HG03571 (cell line): Measurements from ENCODE around the gene LGALS4.
"Not testable (repeated sequence)": the region's sequence is repeated elsewhere in the genome, so short reads cannot be mapped to it uniquely, and the experiment has no call there.

Experiments used
- ATAC-seq: cut with Tn5 transposase; IDR thresholded peaks from one replicate; pipeline ENCODE4 v1.9.1; 2021; ENCODE audit not compliant: unreplicated experiment

Gene LGALS4

DNA sequence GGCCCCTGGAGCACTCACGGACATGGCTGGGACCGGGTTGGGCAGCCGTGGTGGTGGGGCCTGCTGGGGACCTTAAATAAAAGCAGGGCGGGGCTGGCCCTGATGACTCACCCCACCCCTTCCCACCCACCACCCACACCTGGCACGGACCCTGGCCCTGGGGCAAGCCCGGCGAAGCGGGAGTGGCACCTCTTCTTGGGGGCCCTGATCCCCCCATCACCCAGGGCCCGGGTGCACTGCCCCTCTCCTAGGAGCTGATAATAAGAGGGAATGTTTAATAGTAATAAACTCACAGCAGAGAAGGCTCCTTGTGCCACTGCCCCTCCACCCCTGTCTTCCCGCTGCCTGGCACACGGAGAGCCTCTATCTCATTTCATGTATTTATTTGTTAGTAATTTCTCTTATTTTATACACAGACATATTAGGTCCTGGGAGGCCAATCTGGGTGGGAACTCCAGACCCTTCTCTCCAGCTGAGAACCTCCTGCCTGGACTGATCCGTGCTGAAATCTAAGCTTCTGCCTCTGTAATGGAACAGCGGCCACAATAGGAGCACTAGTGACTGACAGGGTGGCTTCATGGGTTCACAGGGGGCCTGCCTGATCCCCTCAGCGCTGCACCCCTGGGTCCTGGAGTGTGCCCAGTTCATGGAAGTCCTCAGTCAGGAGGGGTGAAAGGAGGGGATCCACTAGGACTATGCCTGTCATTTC, 39.1 kb downstream of the LGALS4 start, which contains the start of gene LGALS7:
Gene LGALS7, minus strand, starts transcription at position 49 of the 709 bp plus-strand sequence. Its CDS starts 25 bp downstream, at position 24.
- ATAC-seq: no peak

DNA sequence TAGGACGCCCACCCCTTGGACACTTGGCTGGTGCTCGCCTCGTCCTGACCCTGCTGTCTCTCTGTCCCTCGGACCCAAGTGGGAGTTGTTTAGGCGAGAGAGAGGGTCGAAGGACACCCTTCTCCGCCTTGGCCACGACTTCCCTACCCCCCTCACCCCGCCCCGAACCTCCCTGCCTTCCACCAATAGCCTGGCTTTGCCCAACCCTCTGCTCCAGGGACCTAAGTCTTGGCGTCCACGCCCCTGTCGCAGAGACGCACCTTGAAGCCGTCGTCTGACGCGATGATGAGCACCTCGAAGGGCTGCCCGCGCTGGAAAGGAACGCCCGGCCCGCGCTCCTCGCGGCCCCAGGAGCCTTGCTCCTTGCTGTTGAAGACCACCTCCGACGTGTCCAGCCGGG, 41.2 kb downstream of the LGALS4 start:
- ATAC-seq: not testable (repeated sequence)

DNA sequence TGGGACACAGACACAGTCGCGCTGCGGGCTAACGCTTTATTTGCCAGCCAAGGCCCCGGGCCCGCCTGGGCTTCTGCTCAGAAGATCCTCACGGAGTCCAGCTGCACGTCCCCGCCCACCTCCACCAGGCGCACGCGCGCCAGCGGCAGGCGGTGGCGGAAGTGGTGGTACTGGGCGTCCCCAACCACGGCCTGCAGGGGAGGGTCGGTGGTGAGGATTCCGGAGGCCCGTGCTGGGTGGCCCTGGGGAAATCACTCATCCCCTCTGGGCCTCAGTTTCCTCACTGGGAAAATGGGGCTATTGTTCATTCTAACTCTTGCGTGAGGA, 41.8 kb downstream of the LGALS4 start:
- ATAC-seq: not testable (repeated sequence)

DNA sequence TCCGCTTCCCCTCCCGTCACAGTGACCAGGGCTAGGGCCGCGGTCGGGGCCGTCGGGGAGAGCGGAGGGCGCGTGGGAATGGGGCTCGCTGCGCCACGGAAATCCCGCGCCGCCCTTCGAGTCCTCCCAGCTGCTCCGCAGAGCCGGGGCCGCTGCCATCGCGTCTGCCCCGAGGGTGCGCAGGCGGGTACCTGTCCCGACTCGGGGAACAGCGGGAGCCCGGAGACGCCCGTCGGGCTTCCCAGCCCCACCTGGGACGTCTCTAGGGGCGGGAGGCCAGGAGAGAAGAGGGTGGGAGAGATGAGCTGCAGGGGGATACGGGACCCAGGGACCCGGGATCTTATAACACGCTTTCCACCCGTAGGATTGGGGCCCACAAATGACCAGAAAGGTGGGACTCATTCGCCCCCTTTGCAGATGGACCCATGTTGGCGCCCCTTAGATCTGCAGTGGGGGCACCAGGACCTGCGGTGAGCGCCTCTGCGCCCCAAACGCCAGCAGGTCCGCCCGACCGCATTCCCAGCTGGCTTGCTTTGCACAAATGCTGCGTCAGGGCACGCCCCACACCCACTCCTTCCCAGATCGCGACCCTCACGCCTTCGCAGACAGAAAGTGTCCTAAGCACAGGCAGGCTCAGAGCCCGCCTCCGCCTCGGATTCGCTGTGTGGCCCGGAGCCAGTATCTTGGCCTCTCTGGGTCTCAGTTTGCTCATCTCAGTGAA, 42.4 kb downstream of the LGALS4 start:
- ATAC-seq: not testable (repeated sequence)

DNA sequence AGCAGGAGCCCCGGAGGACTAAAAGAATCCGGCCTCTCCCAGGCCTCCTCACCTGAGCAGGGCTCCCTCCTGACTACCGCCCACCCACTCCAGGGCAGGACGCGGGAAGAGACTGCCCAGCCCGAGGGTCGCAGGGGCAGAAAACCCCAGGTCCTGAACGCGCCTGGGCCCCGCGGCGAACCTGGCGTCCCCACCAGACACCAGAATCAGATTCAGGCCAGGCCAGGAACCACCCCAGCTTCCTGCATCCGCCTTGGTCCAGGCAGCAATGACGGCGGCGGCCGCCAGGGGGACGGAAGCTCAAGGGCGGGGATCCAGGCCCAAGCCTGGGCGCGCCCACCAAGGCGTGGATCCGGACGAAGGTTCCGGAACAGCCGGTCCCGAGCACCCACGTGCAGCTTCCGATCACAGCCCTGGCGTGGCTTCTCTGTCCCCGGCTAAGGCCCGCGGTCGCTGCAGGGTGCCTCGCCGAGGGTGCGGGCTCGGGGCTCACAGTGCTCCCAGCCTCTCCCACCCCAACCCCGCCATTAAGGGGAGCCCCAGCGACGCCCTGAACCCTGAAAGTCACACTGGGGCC, 43.0 kb downstream of the LGALS4 start:
- ATAC-seq: peak; percentile 64

DNA sequence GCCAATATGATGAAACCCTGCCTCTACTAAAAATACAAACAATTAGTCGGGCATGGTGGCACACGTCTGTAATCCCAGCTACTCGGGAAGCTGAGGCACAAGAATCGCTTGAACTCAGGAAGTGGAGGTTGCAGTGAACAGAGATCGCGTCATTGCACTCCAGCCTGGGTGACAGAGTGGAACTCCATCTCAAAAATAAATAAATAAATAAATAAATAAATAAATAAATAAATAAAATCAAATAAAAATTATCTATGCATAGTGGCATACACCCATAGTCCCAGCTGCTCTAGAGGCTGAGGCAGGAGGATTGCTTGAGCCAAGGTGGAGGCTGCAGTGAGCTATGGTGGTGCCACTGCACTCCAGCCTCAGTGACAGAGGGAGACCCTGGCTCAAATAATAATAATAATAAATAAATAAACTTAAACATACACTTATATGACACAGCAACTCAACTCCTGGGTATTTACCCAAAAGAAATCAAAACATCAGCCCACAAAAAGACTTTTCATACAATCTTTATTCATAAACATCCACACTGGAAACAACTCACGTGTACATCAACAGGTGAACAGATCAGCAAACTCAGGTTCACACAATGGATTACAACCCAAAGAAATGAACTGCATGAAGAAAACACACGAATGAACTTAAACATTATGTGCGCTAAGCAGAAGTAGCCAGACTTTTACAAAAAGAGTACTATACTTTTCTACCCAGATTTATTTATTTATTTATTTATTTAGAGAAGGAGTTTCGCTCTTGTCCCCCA, 46.3 kb downstream of the LGALS4 start:
- no peak for ATAC-seq

DNA sequence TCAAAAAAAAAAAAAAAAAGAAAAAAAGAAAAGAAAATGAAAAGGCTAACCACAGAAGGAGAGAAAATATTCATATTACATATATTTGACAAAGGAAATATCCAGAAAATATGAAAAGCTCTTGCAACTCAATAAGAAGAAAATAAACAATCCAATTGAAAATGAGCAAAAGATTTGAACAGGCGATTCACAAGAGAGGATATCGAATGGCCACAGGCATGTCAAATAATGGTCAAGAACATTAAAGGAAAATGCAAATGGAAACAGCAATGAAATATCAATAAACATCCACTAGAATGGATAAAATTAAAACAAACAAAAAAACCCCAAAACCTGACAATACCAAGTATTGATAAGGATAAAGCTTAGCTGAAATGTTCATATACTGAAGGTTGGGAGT, 47.5 kb downstream of the LGALS4 start:
- no peak for ATAC-seq

DNA sequence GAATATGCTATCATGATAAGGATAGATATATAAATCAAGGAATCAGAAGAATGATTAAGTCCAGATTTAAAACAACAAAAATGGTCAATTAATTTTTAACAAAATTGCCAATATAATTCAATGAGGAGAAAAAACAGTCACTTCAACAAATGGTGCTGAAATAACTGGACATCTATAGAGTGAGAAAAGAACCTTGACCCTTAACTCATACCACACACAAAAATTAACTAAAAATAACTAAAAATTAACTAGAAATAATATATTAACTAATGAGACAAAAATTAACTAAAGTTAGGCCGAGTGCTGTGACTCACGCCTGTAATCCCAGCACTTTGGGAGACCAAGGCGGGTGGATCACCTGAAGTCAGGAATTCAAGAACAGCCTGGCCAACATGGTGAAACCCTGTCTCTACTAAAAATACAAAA, 48.9 kb downstream of the LGALS4 start:
- ATAC-seq: no peak

DNA sequence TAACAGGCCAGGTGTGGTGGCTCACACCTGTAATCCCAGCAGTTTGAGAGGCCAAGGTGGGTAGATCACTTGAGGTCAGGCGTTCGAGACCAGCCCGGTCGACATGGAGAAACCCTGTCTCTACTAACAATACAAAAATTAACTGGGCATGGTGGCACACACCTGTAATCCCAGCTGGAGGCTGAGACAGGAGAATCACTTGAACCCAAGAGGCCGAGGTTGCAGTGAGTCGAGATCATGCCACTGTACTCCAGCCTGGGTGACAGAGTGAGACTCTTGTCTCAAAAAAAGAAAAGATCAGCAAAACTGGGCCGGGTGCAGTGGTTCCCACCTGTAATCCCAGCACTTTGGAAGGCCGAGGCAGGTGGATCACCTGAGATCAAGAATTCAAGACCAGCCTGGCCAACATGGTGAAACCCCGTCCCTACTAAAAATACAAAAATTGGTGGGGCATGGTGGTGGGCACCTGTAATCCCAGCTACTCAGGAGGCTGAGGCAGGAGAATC, 50.8 kb downstream of the LGALS4 start:
- not testable (repeated sequence) for ATAC-seq

DNA sequence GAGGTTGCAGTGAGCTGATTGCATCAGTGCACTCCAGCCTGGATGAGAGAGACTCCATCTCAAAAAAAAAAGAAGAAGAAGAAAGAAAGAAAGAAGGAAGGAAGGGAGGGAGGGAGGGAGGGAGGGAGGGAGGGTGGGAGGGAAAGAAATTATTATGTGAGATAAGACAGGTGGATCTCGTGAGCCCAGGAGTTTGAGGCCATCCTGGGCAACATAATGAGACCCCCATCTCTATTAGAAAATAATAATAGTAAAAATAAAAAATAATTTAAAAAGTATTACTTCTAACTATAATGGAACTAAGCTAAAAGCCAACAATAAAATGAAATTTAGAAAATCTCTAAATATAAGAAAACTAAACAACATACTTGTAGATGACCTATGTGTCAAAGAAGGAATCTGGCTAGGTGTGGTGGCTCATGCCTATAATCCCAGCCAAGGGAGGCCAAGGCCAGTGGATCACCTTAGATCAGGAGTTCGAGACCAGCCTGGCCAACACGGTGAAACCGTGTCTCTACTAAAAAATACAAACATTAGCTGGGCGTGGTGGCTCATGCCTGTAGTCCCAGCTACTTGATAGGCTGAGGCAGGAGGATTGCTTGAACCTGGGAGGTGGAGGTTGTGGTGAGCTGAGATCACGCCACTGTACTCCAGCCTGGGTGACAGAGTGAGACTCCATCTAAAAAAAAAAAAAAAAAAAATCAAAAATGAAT, 51.8 kb downstream of the LGALS4 start:
- not testable (repeated sequence) for ATAC-seq

DNA sequence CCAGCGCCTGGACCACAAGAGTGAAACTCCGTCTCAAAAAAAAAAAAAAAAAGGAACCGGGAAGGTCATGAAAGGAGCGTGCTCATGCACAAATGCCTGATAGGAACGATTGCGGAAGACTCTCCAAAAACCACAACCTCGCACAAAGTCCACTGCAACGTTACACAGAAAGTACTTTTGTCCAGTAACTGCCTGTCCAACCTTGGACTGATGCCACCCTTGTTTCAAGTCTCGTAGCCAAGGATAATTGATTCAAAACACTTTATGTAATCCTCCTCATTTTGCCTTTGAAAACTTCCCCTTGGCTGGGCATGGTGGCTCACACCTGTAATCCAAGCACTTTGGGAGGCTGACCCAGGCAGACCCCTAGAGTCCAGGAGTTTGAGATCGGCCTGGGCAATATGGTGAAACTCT, 53.1 kb downstream of the LGALS4 start:
- ATAC-seq: no peak

DNA sequence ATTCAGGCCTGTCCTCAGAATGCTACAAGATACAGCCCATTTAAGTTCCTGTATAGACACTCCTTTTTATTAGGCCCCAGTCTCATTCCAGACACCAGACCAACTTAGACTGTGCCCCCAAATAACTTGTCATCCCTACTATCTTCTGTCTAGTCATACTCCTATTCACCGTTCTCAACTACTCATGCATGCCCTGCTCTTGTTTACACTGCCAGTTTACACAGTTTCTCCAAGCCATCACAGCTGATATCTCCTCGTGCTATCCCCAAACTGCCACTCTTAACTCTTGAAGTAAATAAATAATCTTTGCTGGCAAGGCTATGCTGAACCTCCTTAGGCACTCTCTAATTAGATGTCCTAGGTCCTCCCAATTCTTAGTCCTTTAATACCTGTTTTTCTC, 58.5 kb downstream of the LGALS4 start:
- ATAC-seq: not testable (repeated sequence)

DNA sequence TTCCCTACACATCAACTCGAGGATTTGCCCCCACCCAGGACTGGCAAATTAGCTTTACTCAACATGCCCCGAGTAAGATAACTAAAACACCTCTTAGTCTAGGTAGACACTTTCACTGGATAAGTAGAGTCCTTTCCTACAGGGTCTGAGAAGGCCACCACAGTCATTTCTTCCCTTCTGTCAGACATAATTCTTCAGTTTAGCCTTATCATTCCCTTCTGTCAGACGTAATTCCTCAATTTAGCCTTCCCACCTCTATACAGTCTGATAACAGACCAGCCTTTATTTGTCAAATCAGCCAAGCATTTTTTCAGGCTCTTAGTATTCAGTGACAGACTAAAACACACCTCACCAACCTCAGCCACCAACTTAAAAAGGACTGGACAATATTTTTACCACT, 59.0 kb downstream of the LGALS4 start:
- ATAC-seq: not testable (repeated sequence)
